CD4-positive, alpha-beta T cell treated with Interferon alpha-2 for 1 hour (primary cell): ENCODE measurements around the gene C16orf54.
"Not testable (repeated sequence)": the region's sequence is repeated elsewhere in the genome, so short reads cannot be mapped to it uniquely, and the experiment has no call there.

Experiments
- DNase-seq, 2 donors: peaks; one replicate each; pipeline ENCODE4 v3.0.0-alpha.2; 2020 to 2022

C16orf54 gene

DNA sequence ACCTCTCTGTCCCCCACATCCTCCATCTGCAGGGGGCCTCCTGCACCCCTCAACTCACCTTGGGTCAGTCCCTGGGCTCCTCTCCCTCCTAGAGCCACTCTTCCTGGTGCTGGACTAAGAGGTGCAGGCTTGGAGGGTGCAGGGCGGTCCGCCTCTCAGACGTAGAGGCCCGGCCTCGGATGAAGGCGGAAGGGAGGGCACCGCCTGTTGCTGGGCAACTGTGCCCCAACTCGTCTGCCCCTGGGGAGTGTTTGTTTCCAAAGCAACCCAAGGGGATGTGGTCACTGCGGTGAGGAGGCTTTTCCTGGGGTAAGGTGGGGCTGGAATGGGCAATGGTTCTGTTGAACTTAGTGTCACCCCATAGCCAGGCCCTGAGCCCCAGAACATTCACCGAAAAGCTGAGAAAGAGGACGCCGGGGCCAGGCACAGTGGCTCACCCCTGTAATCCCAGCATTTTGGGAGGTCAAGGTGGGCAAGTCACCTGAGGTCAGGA lies at the start of gene C16orf54:
Gene C16orf54 (minus strand): TSS at position 138 of the 493 bp plus-strand sequence. CDS start 1,039 bp downstream, outside the sequence.
- DNase-seq = peak; percentile 95 to 96

DNA sequence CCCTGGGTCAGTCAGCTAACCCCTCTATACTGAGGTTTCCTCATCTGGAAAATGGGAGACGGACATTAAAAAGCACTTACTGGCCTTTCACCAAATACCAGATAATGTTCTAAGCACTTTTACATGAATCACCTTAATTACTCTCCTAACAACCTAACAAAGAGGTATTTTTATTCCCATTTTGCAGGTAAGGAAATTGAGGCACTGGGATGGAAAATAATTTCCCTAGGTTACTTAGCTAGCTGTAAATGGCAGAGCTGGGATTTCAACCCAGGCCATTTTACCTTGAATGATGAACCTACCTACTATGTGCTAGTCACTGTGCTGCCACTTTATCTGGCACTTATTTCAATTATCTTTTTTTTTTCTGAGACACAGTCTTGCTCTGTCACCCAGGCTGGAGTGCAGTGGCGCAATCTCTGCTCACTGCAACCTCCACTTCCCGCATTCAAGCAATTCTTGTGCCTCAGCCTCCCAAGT lies 48.5 kb upstream of the C16orf54 start:
- DNase-seq = no peak

- DNase-seq = not testable (repeated sequence)
Measured at GRCh38 chr16:29793153-29793552, 47.4 kb upstream of the C16orf54 start.

DNA sequence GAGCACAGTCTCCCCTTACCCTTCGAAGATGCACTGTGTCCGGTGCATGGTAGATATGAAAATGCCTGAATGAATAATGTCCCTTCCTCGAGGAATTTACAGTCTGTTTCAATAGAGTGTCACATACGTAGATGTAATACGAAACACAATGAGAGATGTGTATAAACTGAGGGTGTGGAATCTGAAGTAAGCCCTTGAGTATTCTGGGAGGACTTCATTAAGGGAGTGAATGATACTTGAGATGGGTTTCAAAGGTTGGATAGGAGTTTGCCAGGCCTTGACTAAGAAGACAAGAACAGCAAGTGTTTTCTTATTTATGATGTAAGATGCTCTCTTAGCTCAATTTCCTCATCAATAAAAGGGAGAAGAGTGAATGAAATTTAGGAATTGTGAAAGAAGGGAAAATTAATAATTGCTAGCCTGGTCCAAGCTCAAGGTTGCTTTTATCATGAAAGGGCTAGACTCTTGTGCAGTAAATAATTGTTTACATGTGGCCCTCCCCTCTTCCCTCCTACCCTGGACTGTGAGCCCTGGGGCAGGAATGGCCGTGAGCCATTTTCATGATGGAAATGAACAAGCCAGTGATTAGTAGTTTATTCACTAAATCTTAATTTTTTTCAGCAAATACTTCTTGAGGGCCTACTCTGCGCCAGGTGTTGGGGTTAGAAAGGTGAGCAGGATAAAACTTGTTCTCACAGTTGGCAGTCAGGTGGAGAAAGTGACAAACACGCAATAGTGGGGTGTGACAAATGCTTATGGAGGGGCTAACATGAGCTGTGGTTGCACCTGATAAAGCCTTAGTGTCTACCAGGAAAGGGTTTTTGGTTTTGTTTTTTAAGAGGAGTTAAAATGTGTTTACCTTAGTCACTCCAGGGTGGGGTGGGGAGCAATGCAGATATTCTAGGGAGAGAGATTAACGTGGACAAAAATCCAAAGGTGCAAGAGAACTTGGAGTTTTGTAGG lies 46.3 kb upstream of the C16orf54 start:
- DNase-seq = peak in 1 of 2 donors; percentile 23

GRCh38 chr16:29790949-29791844 lies 45.4 kb upstream of the C16orf54 start:
- peak in 1 of 2 donors; percentile 36 for DNase-seq

GRCh38 chr16:29790183-29790948 lies 44.6 kb upstream of the C16orf54 start, which contains the start of gene KIF22:
KIF22 (plus strand) TSS chr16:29790751; CDS start chr16:29790760, 9 bp downstream.
- peak; percentile 100 for DNase-seq

DNA sequence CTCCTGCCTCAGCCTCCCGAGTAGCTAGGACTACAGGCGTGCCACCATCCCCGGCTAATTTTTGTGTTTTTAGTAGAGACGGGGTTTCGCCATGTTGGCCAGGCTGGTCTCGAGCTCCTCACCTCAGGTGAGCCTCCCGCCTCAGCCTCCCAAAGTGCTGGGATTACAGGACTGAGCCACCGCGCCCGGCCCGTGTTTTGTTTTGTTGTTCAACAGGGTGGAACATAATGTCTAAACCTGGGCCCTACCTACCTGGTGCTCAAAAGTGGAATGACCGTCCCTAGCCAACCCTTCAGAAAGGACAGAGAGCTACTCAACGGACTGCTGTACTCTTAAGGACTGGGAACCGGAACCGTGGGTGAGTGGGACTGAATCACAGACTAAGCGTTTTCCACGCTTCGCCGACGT lies 44.0 kb upstream of the C16orf54 start:
- DNase-seq = no peak

DNA sequence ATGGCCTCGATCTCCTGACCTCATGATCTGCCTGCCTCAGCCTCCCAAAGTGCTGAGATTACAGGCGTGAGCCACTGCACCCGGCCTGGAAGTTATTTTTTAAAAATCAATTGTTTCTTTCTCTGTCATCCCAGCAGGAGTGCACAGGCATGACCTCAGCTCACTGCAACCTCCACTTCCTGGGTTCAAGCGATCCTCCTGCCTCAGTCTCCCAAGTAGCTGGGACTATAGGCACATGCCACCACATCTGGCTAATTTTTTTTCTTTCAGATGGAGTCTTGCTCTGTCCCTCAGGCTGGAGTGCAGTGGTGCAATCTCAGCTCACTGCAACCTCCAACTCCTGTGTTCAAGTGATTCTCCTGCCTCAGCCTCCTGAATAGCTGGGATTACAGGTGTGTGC lies 41.4 kb upstream of the C16orf54 start:
- DNase-seq = not testable (repeated sequence)

DNA sequence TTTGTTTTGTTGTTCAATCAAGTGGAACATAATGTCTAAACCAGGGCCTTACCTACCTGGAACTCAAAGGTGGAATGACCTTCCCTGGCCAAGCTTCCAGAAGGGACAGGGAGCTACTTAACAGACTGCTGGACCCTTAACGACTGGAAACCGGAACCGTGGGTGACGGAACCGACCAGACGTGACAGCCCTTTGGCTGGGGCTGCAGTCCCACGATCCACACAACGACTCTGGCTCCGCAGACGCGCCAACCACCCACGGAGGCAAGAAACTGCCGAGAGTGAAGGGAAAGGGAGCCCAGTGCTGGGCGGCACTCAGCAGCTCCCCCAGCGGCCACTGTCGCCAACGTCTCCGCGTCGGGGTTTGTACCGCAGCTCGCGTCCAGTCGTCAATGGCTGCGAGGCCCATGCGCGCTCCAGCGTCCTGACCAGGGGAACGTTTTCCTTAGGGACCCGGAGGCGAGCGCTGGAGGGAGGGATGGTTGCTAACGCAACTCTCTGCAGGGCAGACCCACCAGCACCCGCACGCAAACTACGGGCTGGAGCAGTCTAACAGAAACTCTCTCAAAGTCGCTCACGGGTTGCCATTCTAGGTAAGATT lies 39.2 kb upstream of the C16orf54 start:
- peak; percentile 77 to 83 for DNase-seq

DNA sequence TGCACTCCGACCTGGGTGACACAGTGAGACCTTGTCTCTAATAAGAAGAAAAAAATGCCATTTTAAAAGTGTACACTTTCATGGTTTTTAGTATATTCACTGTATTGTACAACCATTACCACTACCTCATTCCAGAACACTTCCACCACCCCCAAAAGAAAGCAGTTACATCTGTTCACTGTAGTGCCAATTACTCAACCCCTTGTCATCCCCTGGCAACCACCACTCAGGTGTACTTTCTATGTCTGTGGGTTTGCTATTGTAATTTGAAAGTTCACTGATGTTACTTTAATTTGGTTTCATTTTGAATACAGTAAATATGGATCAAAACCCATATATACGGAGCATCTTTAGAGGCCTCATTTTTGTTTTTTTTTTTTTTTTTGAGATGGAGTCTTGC lies 38.4 kb upstream of the C16orf54 start:
- DNase-seq = peak in 1 of 2 donors; percentile 17

- not testable (repeated sequence) for DNase-seq
Measured at GRCh38 chr16:29783094-29783953, 37.5 kb upstream of the C16orf54 start.

GRCh38 chr16:29779474-29779873 lies 33.7 kb upstream of the C16orf54 start:
- DNase-seq = no peak

DNA sequence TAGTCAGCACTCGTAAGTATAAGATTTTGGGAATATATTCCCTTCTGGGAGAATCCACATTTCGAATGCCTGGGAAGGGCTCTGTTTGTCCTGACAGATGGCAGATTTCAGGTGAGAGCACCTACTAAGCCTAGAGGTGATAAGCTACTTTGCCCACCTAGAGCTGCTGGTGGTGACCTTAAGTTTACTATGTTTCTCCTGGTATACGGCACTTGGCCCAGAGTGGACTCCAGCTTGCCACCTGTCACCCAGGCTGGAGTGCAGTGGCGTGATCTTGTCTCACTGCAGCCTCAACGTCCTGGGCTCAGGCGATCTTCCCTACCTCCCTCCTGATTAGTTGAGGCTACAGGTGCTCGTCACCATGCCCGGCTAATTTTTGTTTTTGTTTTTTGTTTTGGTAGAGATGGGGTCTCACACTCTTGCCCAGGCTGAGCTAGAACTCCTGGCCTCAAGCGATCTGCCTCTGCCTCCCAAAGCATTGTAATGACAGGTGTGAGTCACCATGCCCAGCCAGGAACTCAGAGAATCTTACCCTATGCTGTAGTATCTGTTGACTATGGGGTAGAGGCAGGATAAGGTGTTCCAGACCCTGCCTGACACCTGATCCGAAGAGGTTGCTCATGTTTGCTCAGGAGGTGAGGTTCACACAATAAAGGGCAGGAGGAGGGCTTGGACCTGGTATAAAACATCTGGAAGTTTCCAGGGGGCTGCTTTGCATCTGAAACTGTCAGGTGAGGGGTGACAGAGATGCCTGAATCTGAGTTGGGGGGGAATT lies 32.0 kb upstream of the C16orf54 start, which contains the start of gene ZG16:
Gene ZG16 (plus strand): TSS at position 681 of the 775 bp plus-strand sequence. CDS start 1,011 bp downstream, outside the sequence.
- DNase-seq = no peak

DNA sequence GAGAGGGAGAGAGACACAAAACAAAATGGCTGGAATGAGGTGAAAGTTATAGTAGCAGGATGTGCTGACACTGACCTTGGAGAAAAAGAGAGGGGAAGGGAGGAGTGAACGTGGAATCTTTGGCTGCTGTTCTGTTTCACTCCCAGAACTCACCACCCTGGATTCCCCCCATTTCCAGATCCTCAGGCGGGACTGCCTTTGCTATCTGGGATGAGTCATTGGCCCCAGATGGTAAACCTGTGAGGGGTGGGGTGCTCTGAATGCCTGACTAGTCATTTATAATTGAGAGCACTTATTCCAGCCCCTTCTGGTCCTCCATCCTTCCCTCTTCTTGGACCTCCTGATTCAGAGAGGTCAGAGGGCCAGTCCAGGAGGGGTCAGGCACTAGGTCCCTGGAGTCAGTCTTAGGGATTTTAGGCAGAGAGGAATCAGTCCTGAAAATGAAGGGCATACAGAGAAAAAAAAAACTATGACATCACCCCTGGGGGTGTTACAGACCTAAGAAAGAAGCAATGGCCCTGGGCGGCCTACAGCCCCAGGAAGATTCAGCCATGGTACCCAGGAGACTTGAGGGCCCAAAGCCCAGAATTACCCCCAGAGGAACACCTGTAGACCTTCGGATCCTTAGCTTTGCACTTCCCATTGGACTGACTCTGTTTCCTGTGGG lies 30.1 kb upstream of the C16orf54 start:
- no peak for DNase-seq

DNA sequence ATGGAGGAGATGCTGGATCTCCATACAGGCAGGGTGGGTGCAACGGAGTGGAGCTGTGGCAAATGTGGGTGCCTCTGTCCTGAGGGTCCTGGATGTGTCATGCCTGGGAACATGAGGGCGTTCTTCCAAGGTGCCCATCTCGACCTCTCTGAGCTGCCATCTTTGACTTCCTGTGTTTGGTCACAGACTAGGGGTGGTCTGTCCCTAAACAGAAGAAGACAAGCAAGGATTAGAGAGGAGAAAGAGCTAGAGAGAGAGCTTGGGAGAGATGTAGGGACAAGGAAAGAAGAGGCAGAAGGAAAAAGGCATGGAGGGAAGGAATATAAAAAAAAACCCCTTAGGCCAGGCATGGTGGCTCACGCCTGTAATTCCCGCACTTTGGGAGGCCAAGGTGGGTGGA lies 28.9 kb upstream of the C16orf54 start:
- DNase-seq = no peak

- DNase-seq = not testable (repeated sequence)
Measured at GRCh38 chr16:29772330-29772729, 26.5 kb upstream of the C16orf54 start.

GRCh38 chr16:29770250-29770929 lies 24.6 kb upstream of the C16orf54 start:
- DNase-seq = no peak

GRCh38 chr16:29769507-29769906 lies 23.7 kb upstream of the C16orf54 start:
- no peak for DNase-seq
